Activated naive CD8-positive, alpha-beta T cell treated with anti-CD3 and anti-CD28 coated beads, Interleukin-2, amount 50 U/mL, for 16 hours (primary cell): ENCODE results near the gene FTSJ1.
A peak's percentile ranks its signal among the peaks of the same experiment; 100 is the strongest.
"Not testable (repeated sequence)": the region's sequence is repeated elsewhere in the genome, so short reads cannot be mapped to it uniquely, and the experiment has no call there.

Experiments
- DNase-seq: peaks from one replicate; pipeline ENCODE4 v3.0.0-alpha.2; 2020; ENCODE audit warnings: low read depth, low spot score

Gene FTSJ1

GRCh38 chrX:48475774-48476577 lies at the start of gene FTSJ1:
FTSJ1 (plus strand) TSS chrX:48476199; CDS start chrX:48478048, 1,849 bp downstream.
- DNase-seq, result peak; percentile 66

- DNase-seq, result not testable (repeated sequence)
Measured at GRCh38 chrX:48427027-48427716, 48.8 kb upstream of the FTSJ1 start.

- DNase-seq, result not testable (repeated sequence)
Measured at GRCh38 chrX:48429606-48430005, 46.4 kb upstream of the FTSJ1 start.

- DNase-seq, result not testable (repeated sequence)
Measured at GRCh38 chrX:48430166-48430565, 45.8 kb upstream of the FTSJ1 start.

- DNase-seq, result not testable (repeated sequence)
Measured at GRCh38 chrX:48433713-48434112, 42.3 kb upstream of the FTSJ1 start.

GRCh38 chrX:48447201-48447600 lies 28.8 kb upstream of the FTSJ1 start:
- not testable (repeated sequence) for DNase-seq

GRCh38 chrX:48450076-48450475 lies 25.9 kb upstream of the FTSJ1 start:
- DNase-seq, result no peak

GRCh38 chrX:48451708-48452107 lies 24.3 kb upstream of the FTSJ1 start:
- no peak for DNase-seq

GRCh38 chrX:48456628-48457331 lies 19.2 kb upstream of the FTSJ1 start:
- DNase-seq, result no peak

GRCh38 chrX:48458711-48459110 lies 17.3 kb upstream of the FTSJ1 start:
- no peak for DNase-seq

GRCh38 chrX:48459483-48459882 lies 16.5 kb upstream of the FTSJ1 start:
- no peak for DNase-seq

GRCh38 chrX:48460031-48460430 lies 16.0 kb upstream of the FTSJ1 start:
- DNase-seq, result no peak

- DNase-seq, result no peak
Measured at GRCh38 chrX:48460606-48461005, 15.4 kb upstream of the FTSJ1 start.

- no peak for DNase-seq
Measured at GRCh38 chrX:48461830-48462229, 14.2 kb upstream of the FTSJ1 start.

- no peak for DNase-seq
Measured at GRCh38 chrX:48465336-48465933, 10.6 kb upstream of the FTSJ1 start.

GRCh38 chrX:48466696-48467095 lies 9.3 kb upstream of the FTSJ1 start:
- no peak for DNase-seq

GRCh38 chrX:48467281-48467761 lies 8.7 kb upstream of the FTSJ1 start:
- DNase-seq, result no peak

GRCh38 chrX:48468247-48468671 lies 7.7 kb upstream of the FTSJ1 start:
- DNase-seq, result peak; percentile 39

GRCh38 chrX:48468693-48469691 lies 7.0 kb upstream of the FTSJ1 start:
- DNase-seq, result no peak

GRCh38 chrX:48470110-48470832 lies 5.7 kb upstream of the FTSJ1 start, which contains the start of gene SLC38A5:
SLC38A5 (minus strand) TSS chrX:48470260; CDS start chrX:48467924, 2,336 bp downstream.
- no peak for DNase-seq
